HFF-Myc (cell line): Measurements from ENCODE around the gene CHN2.

Experiments used
- DNase-seq: peaks from one replicate; pipeline ENCODE4 v3.0.0-alpha.2; 2011; ENCODE audit warnings: low read depth; ENCODE audit errors: extremely low read depth
- H3K4me3 ChIP-seq: replicated peaks from 2 replicates; pipeline ENCODE4 v1.5.1; 2011; ENCODE audit warnings: low read depth, mild to moderate bottlenecking, control low read depth, low read length
- TF ChIP-seq, protein P1 (sequence below): IDR thresholded peaks from 2 replicates; pipeline ENCODE4 v1.5.1; 2012; ENCODE audit warnings: mild to moderate bottlenecking, low read depth, low read length, control low read depth; ENCODE audit errors: missing control alignments

CHN2 gene

DNA sequence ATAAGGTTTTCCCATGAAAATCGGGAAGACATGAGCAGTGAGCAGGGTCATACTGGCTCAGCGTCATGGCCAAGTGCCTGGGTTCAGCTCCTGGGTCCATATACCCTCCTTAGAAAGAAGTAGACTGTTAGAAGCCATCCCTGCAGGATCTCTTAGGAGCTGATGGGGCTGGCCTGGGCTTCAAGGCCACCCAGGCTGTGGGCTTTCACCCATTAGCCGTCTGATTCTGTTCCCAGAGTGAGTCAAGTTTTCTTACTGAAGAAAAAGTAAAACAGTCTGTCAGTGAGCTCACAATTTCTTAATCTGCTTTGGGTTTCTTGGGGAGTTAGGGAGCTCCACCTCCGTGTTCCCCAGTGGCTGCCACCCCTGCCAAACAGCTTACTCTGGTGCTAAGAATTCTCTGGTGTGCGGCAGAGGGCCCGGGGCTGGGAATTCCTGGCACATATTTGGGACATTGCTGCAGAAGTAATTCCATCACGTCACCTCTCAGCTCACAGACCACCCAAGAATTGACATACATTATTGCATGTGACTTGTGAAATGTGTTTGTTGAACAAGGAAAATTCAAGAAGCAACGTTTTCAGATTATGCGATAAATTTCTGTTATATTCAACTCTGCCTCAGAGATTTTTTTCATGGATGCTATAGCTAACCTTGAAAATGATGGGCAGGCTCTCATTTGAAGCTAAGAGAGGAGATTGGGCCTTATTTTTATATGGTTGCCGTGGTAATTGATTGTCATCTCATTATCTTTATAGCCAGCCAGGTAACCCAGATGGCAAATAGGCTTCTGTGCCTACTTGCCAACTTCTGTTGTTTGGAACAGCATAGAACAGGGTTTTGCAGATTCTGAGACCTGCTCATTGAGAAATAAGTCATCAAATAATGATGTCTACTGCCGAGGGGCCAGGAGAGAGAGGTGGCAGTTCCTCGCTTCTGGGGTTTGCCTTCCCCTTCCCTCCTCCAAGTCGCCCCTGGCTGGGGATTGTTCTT, 166.4 kb downstream of the CHN2 start:
- no peak for DNase-seq
- TF ChIP-seq, protein P1, sequence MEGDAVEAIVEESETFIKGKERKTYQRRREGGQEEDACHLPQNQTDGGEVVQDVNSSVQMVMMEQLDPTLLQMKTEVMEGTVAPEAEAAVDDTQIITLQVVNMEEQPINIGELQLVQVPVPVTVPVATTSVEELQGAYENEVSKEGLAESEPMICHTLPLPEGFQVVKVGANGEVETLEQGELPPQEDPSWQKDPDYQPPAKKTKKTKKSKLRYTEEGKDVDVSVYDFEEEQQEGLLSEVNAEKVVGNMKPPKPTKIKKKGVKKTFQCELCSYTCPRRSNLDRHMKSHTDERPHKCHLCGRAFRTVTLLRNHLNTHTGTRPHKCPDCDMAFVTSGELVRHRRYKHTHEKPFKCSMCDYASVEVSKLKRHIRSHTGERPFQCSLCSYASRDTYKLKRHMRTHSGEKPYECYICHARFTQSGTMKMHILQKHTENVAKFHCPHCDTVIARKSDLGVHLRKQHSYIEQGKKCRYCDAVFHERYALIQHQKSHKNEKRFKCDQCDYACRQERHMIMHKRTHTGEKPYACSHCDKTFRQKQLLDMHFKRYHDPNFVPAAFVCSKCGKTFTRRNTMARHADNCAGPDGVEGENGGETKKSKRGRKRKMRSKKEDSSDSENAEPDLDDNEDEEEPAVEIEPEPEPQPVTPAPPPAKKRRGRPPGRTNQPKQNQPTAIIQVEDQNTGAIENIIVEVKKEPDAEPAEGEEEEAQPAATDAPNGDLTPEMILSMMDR, result no peak
- no peak overlapping the region for H3K4me3 ChIP-seq

DNA sequence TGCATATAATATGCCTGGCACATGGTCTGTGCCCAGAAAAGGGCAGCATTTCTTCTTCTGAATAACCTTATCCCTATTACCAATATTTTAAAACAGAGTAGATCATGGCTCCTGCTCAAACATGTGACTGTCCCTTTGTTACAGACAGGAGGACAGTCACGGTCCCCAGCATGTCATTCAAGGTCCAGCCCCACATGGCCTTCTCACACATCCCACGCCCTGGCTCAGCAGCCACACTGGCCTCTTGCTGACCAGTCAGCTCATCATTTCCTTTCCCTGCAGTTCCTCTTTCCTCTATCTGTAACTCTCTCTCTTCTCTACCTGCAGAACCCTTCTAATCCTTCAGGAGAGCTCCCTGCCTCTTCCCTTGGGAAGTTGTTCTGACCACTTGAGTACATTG, 167.8 kb downstream of the CHN2 start:
- H3K4me3 ChIP-seq, result no peak overlapping the region
- TF ChIP-seq, protein P1, result no peak
- no peak for DNase-seq

DNA sequence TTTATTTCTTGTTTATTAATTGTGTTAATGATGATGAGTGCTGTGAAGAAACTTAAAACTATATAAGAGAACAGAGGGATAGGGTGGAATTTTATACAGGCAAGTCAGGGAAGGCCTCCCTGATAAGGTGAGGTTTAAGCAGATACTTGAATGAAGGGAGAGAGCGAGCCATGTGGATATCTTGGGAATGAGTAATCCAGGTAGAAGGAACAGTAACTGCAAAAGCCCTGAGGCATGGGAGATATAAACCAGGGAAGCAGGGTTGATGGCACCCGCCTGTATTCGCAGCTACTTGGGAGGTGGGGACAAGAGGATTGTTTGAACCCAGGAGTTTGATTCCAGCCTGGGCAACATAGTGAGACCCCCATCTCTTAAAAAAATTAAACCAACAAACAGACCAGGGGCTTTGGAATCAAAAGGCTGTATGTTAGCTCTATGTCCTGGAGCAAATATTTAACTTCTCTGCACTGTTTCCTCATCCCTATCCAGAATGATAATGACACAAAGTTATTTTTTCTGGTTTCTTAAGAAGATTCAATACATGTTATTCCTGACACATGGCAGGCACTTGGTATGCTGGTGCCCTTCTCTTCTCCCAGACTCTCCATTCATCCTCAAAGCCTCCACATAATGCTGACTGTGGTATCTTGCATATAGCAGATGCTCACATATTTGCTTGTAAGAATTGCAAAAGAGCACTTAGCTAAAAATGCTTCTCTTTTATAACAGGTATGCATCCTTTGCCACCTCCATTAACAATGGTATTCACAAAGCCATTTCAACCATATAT, 169.3 kb downstream of the CHN2 start:
- DNase-seq, result no peak
- no peak overlapping the region for H3K4me3 ChIP-seq
- TF ChIP-seq, protein P1, result no peak

DNA sequence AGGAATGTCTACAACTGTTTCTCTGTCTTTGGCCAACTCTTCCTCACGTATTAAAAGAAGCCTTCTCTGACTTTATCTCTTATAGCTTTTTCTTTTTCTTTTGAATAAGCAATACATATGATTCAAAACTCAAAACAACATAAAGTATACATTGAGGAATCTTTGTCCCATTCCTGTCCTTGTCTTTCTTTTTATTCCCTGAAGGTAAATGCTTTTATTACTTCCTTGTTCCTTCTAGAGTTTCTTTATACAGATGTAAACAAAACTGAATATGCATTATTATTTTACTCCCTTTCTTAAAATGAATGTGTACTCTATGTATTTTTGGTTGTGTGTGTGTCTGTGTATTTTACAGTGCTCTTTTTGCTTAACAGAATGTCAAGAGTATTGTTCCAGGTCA, 170.1 kb downstream of the CHN2 start:
- TF ChIP-seq, protein P1, result no peak
- H3K4me3 ChIP-seq, result no peak overlapping the region
- no peak for DNase-seq

DNA sequence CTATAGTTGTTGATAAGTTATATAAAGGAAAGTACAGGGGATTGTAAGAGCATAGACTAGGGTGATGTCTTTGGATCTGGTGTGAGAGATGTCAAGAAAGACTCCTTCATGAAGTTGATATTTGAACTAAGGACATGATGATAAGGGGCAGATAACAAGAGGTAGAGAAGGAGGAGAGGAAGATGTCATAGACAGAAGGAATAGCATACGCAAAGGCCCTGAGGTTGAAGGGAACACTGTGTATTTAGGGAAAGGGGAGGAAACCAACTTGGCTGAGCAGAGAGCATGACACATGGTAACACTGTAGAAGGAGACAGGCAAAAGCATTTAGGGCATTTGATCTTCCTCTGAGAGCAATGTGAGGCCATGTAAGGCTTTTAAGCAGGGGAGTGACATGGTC, 170.8 kb downstream of the CHN2 start:
- DNase-seq, result no peak
- TF ChIP-seq, protein P1, result no peak
- H3K4me3 ChIP-seq, result no peak overlapping the region

DNA sequence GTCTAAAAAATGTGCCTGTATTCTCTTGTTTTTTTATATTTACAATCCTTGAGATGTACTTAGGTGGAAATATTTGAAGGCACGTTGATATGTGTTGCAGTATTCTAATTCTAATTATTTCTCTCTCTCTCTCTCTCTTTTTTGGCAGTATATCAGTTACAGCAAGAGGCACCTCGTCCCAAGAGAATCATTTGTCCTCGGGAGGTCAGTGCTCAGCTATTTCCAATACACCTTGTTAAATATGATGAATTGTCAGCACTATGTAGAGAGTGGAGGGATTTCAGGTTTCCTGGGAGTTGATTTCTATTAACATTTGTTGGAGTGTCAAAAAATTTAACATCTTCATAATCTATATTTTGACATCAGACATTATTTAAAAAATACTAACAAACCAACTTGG, 173.2 kb downstream of the CHN2 start:
- TF ChIP-seq, protein P1, result no peak
- no peak overlapping the region for H3K4me3 ChIP-seq
- no peak for DNase-seq
